ENCODE measurements around the gene SLC6A7. TPM values are rescaled to one million over a fixed set of nuclear protein-coding genes. Genes with fewer than 3 reads are reported as not detected.

SLC6A7 gene
- total RNA-seq, 4 donors from 2014 or later = not detected

DNA sequence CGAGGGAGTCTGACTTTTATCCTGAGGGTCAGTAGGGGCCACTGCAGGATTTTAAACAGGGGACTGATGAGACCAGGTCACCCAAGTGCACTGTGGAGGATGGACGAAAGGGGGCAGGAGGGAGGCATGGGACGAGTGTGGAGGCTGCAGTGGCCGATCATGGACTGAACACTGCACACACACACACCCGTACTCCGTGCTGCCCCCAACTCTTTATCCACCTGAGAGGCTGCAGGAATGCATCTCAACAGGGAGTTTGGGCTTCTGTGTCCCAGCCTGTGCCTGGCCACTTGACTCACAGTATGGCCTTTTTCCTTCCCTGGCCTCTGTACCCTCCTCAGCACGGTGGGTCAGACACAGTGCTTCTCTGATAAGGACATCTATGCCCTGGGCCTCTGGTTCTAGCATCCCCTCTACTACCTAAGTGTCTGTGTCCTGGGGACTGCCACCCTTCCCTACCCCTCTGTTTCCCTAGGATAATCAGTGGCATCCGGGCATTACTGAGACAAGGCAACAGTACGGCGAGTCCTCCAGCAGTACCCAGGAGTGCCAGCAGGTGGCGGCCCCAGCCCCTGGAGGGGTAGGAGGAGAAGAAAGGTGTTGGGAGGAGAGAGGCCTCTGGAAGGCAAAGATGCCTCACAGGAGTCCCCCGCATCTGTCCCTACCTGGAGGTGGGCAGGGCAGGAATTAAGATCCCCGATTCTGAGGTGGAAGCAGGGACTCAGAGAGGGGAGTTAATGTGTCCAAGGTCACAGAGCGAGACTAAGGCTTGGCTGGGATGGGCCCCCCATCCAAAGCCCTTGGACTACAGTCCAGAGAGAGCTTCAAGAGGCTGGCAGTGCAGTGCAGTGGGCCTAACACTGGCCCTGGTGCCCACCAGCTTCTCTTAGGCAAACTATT is 28.4 kb upstream of the SLC6A7 start:
- TF ChIP-seq, protein P1, sequence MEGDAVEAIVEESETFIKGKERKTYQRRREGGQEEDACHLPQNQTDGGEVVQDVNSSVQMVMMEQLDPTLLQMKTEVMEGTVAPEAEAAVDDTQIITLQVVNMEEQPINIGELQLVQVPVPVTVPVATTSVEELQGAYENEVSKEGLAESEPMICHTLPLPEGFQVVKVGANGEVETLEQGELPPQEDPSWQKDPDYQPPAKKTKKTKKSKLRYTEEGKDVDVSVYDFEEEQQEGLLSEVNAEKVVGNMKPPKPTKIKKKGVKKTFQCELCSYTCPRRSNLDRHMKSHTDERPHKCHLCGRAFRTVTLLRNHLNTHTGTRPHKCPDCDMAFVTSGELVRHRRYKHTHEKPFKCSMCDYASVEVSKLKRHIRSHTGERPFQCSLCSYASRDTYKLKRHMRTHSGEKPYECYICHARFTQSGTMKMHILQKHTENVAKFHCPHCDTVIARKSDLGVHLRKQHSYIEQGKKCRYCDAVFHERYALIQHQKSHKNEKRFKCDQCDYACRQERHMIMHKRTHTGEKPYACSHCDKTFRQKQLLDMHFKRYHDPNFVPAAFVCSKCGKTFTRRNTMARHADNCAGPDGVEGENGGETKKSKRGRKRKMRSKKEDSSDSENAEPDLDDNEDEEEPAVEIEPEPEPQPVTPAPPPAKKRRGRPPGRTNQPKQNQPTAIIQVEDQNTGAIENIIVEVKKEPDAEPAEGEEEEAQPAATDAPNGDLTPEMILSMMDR (IDR thresholded peaks at IDR 0.05) = peak in 1 of 3 donors; percentile 77
- ATAC-seq (ENCODE audit: low FRiP score) (peak; percentile 77), DNase-seq (ENCODE audit: low spot score) (peak; percentile 88)

DNA sequence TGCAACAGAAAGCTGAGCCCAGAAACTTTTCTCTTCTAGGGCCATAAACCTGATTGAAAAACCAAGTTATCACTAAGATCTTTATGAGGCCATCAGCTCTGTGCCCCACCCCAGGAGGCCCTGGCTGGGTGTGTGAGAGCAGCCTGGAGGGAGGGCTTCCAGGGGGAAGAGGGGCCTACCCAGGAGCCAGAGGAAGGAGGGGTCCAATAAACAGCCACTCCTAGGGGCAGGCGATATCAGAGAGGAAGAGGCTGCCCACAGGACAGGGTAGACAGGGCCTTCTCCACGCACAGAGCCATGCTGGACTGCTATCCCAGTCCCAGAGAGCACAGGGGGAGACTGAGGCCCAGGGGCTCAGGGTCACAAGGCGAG is 27.7 kb upstream of the SLC6A7 start:
- ATAC-seq (ENCODE audit: low FRiP score) (no peak), DNase-seq (ENCODE audit: low spot score) (no peak)
- TF ChIP-seq, protein P1 (IDR thresholded peaks at IDR 0.05) = no peak

DNA sequence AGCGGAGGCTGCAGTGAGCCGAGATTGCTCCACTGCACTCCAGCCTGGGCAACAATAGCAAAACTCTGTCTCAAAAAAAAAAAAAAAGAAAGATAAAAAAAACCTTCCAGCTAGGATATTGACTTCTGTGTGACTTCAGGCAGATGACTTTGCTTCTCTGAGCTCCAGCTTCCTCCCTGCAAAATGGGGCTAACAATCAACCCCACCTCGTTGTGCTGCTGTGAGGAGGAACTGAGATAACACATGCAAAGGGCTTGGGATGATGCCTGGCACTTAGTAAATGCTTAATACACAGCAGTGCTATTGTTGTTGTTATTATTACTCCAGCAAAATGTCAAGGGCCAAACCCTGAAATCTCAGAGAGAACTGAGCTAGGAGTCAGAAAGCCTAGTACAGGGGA is 26.8 kb upstream of the SLC6A7 start:
- TF ChIP-seq, protein P1 (IDR thresholded peaks at IDR 0.05) = no peak
- ATAC-seq (ENCODE audit: low FRiP score) (no peak), DNase-seq (ENCODE audit: low spot score) (no peak)

DNA sequence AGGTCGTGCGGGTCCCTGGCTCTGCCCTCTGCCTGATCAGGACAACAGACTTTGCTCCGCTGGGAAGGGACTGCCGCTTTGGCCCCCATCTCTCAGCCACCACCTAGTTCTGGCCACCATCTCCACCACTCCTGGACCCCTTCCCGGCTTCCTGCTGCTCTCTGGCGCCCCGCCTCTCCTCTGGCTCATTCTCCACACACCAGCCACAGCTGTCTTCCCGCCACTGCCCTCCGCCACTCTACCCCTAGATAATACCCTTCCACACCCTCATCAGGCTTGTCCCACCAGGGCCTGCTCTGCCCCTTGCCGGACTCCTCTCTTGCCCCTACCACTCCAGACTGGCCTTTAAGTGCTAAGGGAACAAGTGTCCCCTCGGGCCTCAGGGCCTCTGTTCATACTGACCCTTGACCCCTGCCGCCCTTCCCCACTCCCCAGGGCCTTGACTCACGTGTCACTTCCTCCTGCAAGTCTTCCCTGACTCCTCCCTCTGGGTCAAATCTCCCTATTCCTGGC is 26.3 kb upstream of the SLC6A7 start:
- ATAC-seq (ENCODE audit: low FRiP score) = no peak
- no peak for DNase-seq (ENCODE audit: low spot score)
- TF ChIP-seq, protein P1 (IDR thresholded peaks at IDR 0.05) = no peak

DNA sequence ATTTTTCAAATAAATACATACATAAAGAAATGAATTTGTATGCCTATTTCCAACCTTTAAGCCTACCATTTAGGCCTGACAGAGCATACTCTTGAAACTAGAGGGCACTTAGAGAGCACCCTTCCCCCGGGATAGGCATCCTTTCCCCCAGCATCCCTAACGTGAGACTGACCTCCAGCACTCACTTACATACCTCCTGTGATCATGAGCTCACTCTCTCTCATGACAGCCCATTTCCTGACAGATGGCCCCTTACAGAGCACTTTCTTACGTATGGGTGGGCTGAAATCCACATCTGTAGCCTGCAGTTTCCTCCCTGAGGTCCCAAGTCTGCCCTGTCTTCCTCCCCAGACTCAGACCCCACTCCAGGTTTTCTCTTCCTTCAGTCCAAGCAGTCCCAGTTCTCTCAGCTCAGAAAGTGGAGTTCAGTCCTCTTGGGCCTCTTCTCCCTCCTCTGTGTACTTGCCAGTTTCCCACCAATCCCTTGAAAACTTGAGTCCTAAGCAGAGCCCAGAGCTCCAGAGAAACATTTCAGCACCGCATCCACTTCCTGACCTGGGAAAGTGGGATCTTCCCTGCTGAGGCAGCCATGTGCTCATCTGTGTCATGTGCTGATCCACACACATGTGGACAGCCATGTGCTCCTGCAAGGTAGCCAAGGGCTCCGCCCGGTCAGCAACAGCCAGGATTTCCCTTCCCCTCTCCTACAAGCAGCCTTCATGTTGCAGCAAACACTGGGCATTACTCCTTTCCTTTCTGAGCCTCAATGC is 25.5 kb upstream of the SLC6A7 start:
- TF ChIP-seq, protein P1 (IDR thresholded peaks at IDR 0.05) = no peak
- ATAC-seq (ENCODE audit: low FRiP score) (no peak), DNase-seq (ENCODE audit: low spot score) (no peak)

DNA sequence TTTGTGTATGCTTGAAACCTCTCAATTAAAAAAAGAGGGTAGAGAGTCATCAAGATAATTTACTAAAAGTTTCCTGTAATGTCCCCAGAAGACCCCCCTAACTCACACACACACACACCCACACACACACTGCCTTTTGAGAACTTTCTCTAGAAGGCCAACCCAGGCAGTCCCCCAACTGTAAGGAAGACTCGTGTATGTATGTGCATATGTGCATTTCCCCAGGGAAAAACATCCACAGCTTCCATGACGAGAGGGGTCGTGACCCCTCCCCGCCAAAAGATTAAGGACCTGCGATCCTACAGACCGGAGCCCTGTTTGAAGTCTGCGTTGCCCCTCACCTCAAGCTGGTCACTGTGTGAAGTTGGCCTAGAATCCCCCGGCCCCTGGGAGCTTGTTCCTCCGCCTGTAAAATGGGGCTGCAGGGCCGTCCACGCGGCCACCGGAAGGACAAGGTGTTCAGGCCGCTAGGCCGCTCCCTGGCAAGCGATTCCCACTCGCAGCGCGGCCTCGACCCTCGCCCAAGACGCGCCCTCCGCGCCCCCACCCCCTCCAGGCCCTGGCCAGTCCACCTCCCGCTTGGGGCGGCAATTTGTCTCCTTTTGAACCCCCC is 23.7 kb upstream of the SLC6A7 start:
- TF ChIP-seq, protein P1 (IDR thresholded peaks at IDR 0.05) = no peak
- no peak for DNase-seq (ENCODE audit: low spot score)
- no peak for ATAC-seq (ENCODE audit: low FRiP score)

Measured in omental fat pad (tissue), 4 donors.